Measurements from ENCODE around the gene CSF2.

CSF2 gene

DNA sequence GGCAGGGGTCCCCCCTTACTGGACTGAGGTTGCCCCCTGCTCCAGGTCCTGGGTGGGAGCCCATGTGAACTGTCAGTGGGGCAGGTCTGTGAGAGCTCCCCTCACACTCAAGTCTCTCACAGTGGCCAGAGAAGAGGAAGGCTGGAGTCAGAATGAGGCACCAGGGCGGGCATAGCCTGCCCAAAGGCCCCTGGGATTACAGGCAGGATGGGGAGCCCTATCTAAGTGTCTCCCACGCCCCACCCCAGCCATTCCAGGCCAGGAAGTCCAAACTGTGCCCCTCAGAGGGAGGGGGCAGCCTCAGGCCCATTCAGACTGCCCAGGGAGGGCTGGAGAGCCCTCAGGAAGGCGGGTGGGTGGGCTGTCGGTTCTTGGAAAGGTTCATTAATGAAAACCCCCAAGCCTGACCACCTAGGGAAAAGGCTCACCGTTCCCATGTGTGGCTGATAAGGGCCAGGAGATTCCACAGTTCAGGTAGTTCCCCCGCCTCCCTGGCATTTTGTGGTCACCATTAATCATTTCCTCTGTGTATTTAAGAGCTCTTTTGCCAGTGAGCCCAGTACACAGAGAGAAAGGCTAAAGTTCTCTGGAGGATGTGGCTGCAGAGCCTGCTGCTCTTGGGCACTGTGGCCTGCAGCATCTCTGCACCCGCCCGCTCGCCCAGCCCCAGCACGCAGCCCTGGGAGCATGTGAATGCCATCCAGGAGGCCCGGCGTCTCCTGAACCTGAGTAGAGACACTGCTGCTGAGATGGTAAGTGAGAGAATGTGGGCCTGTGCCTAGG, at the start of gene CSF2:
Gene CSF2 (plus strand): TSS at position 559 of the 783 bp plus-strand sequence. CDS start 35 bp downstream, at position 594.
- no peak for DNase-seq (ENCODE audit: low spot score)

DNA sequence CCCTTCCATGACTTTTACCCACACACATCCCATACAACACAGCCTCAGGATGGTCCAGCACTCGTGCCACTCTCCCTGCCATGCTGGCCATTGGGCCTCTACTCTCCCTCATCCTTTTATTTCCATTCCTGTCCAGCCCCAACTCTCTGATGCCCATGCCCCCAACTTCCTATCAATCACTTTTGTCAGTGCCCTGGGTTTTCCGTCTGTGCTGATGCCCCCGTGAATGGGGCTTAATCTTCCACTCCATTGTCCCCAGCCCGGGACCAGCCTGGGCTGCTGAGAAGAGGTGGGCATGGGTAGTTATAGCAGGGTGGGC, 49.5 kb upstream of the CSF2 start:
- DNase-seq (ENCODE audit: low spot score): no peak

DNA sequence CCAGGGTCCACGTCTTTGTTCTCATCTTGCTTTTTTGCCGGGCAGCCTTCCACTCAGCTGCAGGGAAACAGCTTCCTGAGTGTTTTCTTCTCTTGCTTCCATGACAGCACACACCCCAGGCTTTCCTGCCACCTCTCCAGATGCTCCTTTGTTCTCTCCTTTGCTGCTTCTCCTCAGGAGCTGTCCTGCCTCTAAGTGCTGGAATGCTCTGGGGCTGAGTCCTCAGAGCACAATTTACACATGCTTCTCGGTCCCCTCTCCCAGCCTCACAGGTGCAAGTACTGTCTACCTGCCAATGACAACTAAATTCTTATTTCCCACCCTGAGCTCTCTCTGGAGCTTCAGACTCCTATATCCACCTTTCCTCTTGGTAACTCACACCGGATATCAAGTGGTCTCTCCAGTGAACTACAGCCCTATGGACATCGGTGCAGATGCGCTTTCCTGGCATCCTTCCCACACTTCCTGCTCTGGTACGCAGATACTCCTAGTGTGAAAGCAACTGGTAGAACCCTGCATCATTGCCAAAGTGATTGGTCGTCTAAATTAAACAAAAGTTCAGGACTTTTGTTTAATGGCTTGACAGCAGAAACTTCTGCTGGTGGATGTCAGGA, 48.7 kb upstream of the CSF2 start:
- no peak for DNase-seq (ENCODE audit: low spot score)

DNA sequence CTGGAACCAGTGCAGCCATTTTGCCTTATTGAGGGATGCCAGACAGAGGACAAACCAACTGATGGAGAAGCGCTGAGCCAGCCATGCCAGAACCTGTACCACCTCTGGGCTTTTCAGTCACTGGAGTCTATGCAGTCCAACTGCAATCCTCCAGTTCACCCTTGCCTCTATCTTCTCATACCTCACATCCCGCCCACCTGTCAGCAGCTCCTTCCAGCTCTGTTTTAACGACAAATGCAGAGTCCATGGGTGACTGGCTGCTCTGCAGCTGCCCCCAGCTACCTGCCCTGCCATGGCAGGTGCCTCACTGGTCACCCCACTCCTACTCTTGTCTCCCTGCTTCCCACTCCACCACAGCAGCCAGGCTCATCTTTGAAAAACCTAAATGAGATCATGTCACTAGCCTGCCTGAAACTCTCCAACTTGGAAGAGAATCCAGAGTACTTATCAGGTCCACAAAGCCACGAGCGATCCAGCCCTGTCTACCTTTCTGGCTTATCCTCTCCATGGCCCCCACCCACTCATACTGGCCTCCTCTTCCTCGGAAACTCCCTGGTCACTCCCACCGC, 48.1 kb upstream of the CSF2 start:
- DNase-seq (ENCODE audit: low spot score): no peak

DNA sequence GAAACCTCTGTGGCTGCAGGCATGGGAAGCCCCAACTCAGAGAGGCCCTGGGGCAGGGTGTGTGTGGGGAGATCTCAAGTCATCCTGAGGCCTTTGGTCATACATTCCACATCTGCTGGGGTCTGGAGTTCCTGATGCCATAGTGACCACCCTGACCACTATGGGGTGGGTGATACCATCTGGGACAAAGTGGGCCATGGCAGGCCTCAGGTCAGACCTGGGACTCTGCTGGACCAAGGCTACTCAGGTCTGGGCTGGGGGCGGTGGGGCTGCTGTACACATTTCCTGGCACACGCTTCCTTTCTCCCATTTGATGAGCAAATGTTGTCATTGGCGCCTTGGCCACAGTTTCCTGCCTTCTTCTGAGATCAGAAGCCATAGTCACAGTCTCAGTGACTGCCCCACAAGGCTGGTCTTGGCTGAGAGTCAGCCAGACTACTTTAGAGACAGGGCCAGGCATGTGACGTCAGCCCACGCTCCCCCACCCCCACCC, 47.0 kb upstream of the CSF2 start:
- no peak for DNase-seq (ENCODE audit: low spot score)

DNA sequence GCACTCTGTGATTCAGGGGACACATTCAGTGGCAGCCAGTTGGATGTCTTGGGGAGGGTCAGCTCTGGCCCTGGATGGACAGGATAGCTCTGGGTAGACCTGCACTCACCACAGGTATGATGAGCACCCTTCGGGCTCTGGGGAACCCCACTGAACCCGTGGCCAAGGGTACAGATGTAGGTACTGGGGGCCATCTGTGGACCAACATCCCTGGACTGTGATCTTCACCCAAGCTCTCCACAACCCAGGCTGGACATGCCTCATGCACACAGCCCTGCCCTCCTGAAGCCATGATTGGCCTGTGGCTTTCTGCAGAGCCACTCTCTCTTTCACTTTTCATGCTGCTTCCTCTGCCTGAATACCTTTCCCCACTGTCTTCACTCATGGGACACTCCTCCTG, 46.6 kb upstream of the CSF2 start:
- no peak for DNase-seq (ENCODE audit: low spot score)

DNA sequence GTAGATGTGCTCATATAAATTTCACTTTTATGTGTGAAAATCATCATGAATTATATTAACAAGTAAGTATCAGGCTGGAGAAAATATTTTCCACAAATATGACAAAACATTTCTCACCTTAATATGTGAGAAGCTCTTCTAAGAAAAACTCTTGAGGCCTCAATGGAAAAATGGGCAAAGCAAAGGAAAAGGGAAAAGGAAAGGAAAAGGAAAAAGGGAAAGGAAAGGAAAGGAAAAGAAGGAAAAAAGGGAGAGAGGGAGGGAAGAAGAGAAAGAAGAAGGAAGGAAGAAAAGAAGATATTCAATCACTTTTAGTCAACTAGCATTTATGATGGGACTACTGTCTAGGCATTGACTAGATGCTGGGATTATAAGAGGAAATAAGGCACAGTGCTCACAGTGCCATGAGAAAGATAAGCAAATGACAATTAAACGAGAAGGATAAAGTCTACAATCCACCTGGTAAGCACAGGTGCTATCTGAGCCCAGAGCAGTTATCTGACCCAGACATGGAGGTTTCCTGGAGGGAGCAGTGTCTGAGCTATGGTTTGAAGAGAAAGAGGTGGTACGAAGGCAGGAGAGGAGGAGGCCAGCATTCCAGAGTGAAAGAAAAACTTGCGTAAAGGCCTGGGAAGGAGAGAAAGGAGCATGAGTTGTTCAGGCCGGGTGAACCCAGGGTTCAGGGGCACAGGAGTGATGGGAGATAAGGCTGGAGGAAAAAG, 43.8 kb upstream of the CSF2 start:
- DNase-seq (ENCODE audit: low spot score): no peak

DNA sequence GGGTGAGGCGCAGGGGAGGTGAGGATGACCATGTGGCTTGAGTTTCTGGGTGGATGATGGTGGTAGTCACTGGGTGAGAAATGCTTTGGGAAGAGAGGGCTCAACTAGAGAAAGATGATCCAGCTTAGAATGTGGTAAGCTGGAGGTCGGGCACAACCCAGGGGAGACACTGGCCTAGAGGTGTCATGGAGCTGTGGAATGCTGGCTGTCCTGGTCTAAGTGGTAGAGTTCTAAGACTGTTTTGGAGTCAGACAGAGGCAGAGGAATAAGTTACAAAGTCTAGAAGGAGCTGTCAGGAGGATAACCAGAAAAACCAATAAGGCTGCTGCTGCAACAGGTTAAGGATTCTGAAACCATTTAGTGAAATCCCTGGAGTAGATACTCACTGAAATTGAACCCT, 43.0 kb upstream of the CSF2 start:
- DNase-seq (ENCODE audit: low spot score): no peak

DNA sequence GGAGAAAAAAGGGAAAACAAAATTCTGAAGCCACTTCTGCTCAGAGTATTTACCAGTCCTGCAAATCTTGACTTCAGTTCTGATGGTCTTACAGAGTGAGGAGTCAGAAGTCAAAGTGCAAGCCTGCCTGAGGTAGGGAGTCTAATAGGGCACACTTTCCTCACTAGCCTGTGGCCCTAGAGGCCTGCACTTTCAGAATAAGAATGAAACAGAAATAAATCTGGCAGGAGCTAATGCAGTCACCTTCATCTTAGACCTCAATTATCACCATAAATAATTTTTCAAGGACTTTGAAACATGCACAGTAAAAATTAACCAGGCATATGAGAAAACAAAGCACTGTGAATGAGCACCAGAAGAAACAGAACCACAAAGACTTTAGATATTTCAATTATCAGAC, 41.4 kb upstream of the CSF2 start:
- no peak for DNase-seq (ENCODE audit: low spot score)

DNA sequence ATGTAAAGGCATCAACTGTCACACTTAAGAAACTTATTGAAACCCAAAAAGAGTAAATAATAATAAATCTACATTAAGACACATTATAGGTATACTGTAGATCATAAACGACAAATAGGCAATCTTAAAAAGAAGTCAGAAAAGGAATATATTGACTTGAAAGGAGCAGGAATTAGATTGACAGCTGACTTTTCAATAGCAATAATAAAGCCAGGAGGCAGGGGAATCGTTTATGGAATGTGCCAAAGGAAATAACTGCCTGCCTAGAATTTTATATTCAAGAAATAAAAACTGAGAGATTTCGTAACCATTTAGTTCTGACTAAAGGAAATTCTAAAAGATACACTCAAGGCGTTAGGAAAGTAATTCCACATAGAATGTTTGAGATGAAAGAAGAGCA, 40.5 kb upstream of the CSF2 start:
- DNase-seq (ENCODE audit: low spot score): no peak

DNA sequence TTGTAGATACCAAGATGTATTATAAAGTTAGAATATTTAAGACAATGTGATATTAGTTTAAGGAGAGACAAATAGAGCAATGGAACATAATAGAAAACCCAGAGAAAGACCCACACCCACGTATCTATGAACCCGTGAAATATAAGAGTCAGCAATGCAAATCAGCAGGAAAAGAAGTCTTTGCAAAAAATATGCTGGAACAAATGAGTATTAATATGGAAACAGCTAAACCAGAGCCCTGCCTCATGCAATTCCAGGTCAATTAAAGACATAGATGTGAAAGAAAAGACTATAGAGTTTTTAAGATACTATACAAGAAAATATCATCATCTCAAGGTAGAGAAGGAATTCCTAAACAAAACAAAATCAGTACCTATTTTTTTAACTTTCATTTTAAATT, 36.2 kb upstream of the CSF2 start:
- no peak for DNase-seq (ENCODE audit: low spot score)

DNA sequence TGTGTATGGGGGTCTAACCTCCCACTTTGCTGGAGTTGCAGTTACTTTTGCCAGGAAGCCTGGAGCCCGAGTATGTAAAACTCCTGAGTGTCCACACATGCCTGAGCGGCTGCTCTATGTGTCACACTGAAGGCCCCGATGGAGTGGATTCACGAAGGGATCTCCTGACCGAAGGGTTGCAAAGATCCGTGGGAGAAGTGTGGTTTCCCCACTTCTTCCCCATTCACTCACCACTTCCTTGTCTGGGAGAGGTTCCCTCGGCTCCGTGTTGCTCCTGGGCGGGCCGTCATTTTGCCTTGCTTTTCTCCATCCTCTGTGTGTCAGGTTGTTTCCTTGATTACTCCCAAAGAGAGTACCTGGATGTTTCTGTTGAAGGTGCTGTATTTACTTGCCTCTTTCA, 29.4 kb upstream of the CSF2 start:
- DNase-seq (ENCODE audit: low spot score): no peak

DNA sequence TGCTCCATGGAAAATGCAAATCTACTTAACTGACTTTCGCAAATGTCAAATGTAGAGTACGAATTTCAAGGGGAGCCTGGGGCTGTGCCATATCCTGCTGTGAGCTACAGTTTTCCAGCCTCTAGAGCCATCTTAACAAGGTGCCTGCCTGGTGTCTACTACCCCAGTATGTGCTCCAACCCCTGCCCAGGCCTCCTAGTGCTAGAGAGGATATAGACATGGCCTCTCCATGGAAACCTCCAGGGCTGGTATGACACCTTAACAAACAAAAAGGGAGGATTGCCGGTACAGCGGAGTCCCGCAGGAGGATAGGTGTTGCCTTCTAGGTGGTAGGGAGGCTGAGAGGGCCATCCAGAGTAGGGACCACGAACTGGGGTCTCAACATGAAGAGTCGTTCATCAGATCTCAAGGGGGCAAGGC, 26.7 kb upstream of the CSF2 start:
- no peak for DNase-seq (ENCODE audit: low spot score)

DNA sequence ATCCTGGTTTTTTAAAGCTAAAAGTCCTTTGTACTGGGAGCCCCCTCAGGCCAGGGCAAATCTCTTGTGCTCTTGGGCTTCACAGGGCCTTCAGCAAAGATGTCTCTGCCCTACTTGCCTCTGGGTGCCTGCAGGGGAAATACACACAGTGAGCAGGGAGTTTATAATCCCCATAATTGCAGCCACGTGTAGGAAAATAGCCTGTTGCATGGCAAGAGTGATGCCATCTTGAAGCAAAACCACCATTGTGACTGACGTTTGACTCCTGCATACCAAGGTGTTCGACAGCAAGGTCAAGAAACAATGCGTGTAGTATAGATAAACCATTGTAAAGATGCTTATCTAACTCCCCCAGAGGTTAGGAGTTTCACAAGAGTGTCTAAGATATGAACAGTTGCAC, 24.5 kb upstream of the CSF2 start:
- no peak for DNase-seq (ENCODE audit: low spot score)

DNA sequence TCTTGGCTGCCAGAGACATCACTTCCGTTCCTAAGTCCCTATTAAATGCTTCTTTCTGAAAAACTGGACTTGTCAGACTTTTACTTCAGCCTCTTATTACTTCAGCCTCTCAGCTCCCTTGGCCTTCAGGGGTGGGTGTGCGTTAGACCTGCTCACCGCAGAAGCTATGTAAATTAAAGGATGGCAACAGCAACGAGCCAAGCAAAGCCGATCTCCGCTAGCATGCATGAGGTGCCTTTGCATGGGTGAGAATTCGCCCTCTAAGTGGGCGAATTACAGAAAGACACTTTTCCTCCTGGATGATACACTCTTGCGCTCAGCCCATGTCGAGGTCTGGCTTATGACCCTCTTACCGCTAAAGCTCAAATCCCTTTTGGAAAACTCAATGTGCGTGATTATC, 24.0 kb upstream of the CSF2 start:
- DNase-seq (ENCODE audit: low spot score): no peak

DNA sequence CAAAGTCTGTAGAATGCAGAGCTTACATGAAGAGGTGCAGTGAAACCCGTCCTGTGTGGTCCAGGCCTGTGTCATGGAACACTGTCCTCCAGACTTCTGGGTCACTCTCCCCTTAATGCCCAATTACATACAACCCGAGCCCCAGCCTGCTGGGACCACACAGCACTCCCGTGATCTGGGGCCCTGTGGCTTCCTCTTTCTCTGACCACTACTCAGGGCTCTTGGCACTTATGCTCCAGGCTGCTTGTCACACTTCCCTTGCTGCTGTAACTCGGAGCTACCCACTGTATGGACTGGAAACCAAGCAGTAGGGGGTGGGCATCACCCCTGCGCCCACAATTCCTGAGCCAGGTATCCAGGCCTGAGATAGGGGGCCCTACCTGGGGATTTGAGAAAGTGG, 23.5 kb upstream of the CSF2 start:
- no peak for DNase-seq (ENCODE audit: low spot score)

DNA sequence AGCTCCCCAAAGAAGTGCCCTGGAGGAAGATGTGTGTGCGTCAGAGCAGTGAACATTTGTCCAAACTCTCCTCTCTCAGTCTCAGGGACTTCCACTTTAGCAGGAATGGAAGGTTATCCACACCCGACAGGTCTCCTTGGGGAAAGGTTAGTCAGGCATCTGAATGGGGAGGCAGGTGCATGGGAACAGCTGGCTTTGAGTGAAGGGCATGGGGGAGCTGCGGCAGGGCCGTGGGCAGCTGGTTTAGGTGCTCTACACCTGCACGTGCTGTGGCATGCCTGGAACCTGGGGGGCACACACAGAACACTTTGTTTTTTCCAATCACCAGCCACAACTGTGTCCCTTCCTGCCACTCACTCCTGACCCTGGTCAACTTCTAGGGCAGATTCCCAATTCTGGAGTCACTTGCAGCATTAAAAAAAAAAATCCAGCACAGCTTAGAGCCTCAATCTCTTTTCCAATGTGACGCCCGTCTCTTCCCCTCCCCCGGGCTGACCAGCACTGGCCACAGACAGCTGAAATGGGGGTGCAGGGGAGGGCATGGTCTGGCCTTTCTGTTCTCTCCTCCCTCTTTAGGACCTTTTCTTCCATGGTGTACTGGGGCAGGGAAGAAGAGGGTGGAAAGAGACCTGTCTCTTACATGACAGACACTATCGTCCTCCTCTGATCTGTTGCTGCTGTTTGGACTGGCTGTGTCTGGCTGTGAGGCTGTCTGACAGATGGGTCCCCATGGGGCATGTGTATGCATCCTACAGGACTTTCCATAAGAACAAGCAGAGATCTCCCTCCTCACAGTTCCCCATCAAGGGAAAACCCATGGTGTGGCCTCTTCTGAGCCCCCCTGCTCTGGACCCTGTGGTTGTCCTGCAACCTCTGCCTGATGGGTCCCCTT, 22.7 kb upstream of the CSF2 start:
- DNase-seq (ENCODE audit: low spot score): no peak

DNA sequence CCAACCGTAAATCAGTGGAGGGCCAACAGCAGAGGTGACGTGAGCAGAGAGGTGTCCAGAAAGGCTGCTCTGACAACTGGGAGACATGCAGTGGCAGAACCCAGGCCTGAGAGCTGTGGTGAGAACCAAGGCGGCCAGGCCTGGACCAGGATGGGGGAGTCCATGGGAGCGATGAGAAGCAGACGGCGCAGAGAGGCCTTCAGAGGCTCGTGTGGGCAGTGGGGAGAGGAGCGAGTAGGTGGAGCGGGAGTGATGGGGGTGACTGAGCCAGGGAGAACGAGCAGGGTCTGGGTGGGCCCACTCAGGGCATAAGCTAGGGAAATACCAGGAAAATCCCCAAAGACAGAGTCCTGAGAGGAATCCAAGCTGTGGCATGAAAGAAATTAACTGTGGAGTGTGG, 21.1 kb upstream of the CSF2 start:
- no peak for DNase-seq (ENCODE audit: low spot score)

DNA sequence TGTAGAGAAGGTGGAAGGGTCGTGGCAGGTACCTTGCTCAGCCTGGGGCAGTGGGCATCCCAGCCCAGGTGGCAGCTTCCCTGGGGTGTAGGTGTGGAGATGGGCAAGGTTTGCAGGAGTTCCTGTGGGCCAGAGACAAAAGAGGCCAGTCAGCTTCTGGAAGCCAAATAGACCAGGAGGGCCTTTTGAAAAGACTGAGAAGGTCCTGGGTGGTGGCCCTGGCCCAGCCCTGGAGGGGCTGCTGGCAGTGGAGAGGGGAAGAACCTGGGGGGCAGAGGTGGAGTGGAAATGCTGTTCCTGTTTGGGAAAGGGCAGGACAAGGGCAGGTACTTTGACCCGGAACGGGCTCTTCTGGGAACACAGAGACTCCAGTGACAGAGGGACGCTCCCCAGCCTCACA, 20.1 kb upstream of the CSF2 start:
- DNase-seq (ENCODE audit: low spot score): no peak

DNA sequence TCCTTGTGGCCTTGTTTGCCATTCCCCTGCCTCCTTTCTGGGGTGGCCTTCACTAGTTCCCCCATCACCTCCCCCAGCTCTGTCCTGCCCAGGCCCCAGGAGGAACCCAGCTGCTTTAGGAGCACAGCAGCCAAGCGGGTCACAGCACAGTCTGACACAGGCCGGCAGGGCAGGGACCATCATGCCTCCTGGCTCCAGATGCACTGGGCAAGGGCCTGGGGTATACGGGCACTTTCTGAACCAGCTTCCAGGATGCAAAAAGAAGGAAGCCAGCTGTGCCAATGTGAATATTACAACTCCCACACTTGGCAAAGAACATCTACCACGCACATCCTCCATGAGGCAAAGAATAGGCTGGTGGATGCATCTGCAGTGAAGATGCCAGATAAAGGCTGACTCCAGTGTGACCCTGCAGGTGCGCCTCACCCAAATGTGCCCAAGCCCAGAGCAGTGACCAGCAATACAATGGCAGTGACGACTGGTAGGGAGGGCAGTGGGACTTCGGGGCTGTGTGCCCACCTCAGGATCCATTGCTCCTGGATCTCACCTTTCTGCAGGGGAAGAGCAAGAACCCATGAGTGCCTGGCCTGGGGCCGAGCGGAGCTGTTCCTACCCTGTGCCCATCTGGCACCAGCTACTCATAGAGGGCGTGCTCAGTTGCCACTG, 19.4 kb upstream of the CSF2 start:
- no peak for DNase-seq (ENCODE audit: low spot score)

DNA sequence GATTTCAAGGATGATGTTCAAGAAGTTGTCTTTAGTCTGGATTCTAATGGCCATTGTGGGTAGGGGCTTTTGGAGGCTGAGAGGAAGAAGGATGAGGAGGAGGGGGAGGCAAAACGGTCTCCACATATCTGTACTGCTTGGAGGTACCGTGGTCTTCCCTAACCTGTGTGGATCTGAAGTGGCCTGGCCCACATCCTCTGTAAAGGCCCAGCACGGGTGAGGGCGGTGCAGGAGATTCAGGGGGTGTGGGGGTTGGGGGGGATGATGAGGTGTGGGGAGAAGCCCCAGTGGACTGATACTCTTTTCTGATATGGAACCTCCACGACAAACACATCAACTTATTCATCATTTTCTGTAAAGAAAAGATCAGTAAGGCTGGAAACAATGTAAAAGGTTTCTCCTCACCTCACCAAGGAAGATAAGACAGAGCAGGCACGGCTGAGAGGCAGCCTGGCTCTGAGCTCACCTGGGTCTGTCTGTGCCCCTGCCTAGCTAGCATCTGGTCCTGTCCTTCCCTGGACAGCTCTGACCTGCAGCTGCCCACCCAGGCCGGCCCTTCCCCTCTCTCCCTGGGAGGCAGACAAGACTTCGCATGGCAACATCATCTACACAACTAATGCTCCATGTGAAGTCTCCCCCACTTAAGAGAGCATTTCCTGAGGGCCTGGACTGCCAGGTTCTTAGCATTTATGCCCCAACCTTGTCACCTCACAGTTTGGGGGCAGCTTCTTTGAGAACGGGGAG, 18.7 kb upstream of the CSF2 start:
- no peak for DNase-seq (ENCODE audit: low spot score)

Measured in RKO (cell line).